GM12878 (cell line): ENCODE results near the gene SNCA. TPM values are rescaled to one million over a fixed set of nuclear protein-coding genes. Genes with fewer than 3 reads are reported as not detected.

Experiments
- ATAC-seq: fragments of 200-7000 bp; cut with Tn5 transposase; 3 replicates; pipeline ENCODE4 v1.9.1; 2020; ENCODE audit warnings: mild to moderate bottlenecking, moderate library complexity
- BruUV-seq: library from RNA; stranded (reverse); fragments of 400-500 nt; replicated peaks from 2 replicates; lab custom pipeline; 2021; lab: Mats Ljungman, UMichigan
- CTCF ChIA-PET: fragments of 300-600 bp; sonication (Branson Sonifier 250); formaldehyde crosslinking; extraction: SDS; loops from one replicate; lab custom pipeline; 2021; ENCODE audit warnings: inconsistent platforms; lab: Yijun Ruan, JAX
- POLR2A ChIA-PET: fragments of 350-600 bp; formaldehyde crosslinking; extraction: SDS; loops from one replicate; lab custom pipeline; 2021; ENCODE audit warnings: inconsistent platforms; lab: Charles Lee
- RAD21 ChIA-PET: fragments of 300-600 bp; sonication (Branson Sonifier 250); formaldehyde crosslinking; loops from one replicate; lab custom pipeline; 2023; ENCODE audit warnings: antibody characterized with exemption; ENCODE audit not compliant: unreplicated experiment; lab: Charles Lee
- SMC1A ChIA-PET: fragments of 300-600 bp; sonication (Branson Sonifier 250); formaldehyde crosslinking; loops from one replicate; lab custom pipeline; 2023; ENCODE audit not compliant: unreplicated experiment, uncharacterized antibody; lab: Charles Lee
- DNase-seq: peaks from one replicate; pipeline ENCODE4 v3.0.0-alpha.2; 2011; ENCODE audit warnings: low read depth, low spot score
- FAIRE-seq: peaks from 3 replicates; lab custom pipeline; 2011; peaks lifted over from hg19 to GRCh38; lab: Jason Lieb, UNC
- H2AFZ ChIP-seq: 2 replicates; pipeline ENCODE4 v1.6.0; 2011; ENCODE audit warnings: low read depth, low read length, control low read depth; ENCODE audit not compliant: control insufficient read depth
- H3K27ac ChIP-seq: 2 replicates; pipeline ENCODE4 v1.5.1; 2011; ENCODE audit warnings: control low read depth; ENCODE audit not compliant: control insufficient read depth, insufficient read depth
- H3K27me3 ChIP-seq, 2 experiments: replicated peaks in 1 of 2; 2 replicates each; pipeline versions ENCODE4 v1.6.0 to v1.6.1; 2011; ENCODE audit warnings: low read length in 1 of 2; ENCODE audit not compliant: control insufficient read depth in 2 of 2, insufficient read depth in 2 of 2
- H3K36me3 ChIP-seq, 2 experiments: 2 replicates each; pipeline ENCODE4 v1.5.1; 2011; ENCODE audit warnings: low read length in 1 of 2; ENCODE audit not compliant: control insufficient read depth in 2 of 2, insufficient read depth in 2 of 2
- H3K4me1 ChIP-seq: 2 replicates; pipeline ENCODE4 v1.6.1; 2011; ENCODE audit warnings: mild to moderate bottlenecking, low read length, moderate library complexity, mixed read lengths; ENCODE audit not compliant: control insufficient read depth, insufficient read depth
- H3K4me2 ChIP-seq: 2 replicates; pipeline ENCODE4 v1.6.0; 2011; ENCODE audit warnings: control low read depth; ENCODE audit not compliant: control insufficient read depth, insufficient read depth
- H3K4me3 ChIP-seq: fragments of 200-600 bp; sonication (generic); 2 replicates; pipeline ENCODE4 v1.5.1; 2016
- H3K79me2 ChIP-seq: 2 replicates; pipeline ENCODE4 v1.6.0; 2011; ENCODE audit warnings: low read length; ENCODE audit not compliant: control insufficient read depth, insufficient read depth
- H3K9ac ChIP-seq: 2 replicates; pipeline ENCODE4 v1.8.0; 2011; ENCODE audit warnings: low read length, control low read depth, mixed read lengths; ENCODE audit not compliant: control insufficient read depth, insufficient read depth
- H3K9me3 ChIP-seq: replicated peaks from 3 replicates; pipeline ENCODE4 v1.5.1; 2011; ENCODE audit warnings: mild to moderate bottlenecking, low read length; ENCODE audit not compliant: control insufficient read depth, insufficient read depth
- H4K20me1 ChIP-seq: 2 replicates; pipeline ENCODE4 v1.6.0; 2011; ENCODE audit not compliant: control insufficient read depth, insufficient read depth
- BACH1 ChIP-seq: fragments of 450-650 bp; IDR thresholded peaks from 2 replicates; pipeline ENCODE4 v1.6.1; 2017; ENCODE audit warnings: mild to moderate bottlenecking, borderline replicate concordance
- BCL11A ChIP-seq: IDR thresholded peaks from 2 replicates; pipeline ENCODE4 v1.6.1; 2011; ENCODE audit warnings: low read depth, low read length
- CBFB ChIP-seq: IDR thresholded peaks from 2 replicates; pipeline ENCODE4 v1.6.1; 2016; ENCODE audit warnings: antibody characterized with exemption, low read depth
- DPF2 ChIP-seq: fragments of 450-650 bp; IDR thresholded peaks from 2 replicates; pipeline ENCODE4 v1.6.1; 2017; ENCODE audit warnings: mild to moderate bottlenecking
- GABPA ChIP-seq: IDR thresholded peaks from 2 replicates; pipeline ENCODE4 v1.6.1; 2014; ENCODE audit warnings: antibody characterized with exemption, low read depth, mild to moderate bottlenecking, inconsistent platforms
- NBN ChIP-seq: fragments of 450-650 bp; IDR thresholded peaks from 2 replicates; pipeline ENCODE4 v1.6.1; 2016
- PAX8 ChIP-seq: fragments of 450-650 bp; IDR thresholded peaks from 2 replicates; pipeline ENCODE4 v1.6.1; 2017; ENCODE audit warnings: mild to moderate bottlenecking, moderate library complexity
- RAD51 ChIP-seq: fragments of 450-650 bp; IDR thresholded peaks from 2 replicates; pipeline ENCODE4 v1.6.1; 2016; ENCODE audit warnings: moderate library complexity, mild to moderate bottlenecking, inconsistent platforms
- SMAD1 ChIP-seq: fragments of 450-650 bp; IDR thresholded peaks from 2 replicates; pipeline ENCODE4 v1.6.1; 2018; ENCODE audit warnings: mild to moderate bottlenecking, low read depth; ENCODE audit not compliant: partially characterized antibody
- SMARCA5 ChIP-seq: fragments of 450-650 bp; IDR thresholded peaks from 2 replicates; pipeline ENCODE4 v1.6.1; 2017; ENCODE audit warnings: mild to moderate bottlenecking
- TBL1XR1 ChIP-seq: IDR thresholded peaks from 2 replicates; pipeline ENCODE4 v1.6.1; 2012; ENCODE audit warnings: low read depth, low read length, improper control_type of control experiment
- WGBS: methylation state at CpG from one replicate; pipeline ENCODE4 v1.1.6; 2016; ENCODE audit warnings: low lambda C conversion rate; ENCODE audit not compliant: insufficient replicate concordance, insufficient coverage; ENCODE audit errors: missing lambda C conversion rate; 5-methylcytosine and 5-hydroxymethylcytosine counted together
- in situ Hi-C: fragments of 300-500 bp; cut with MboI; formaldehyde crosslinking; loops from 9 replicates; pipeline ENCODE4 v1.14.3; 2018; ENCODE audit warnings: mixed read lengths
- intact Hi-C: fragments of 100-400 bp; cut with micrococcal nuclease; formaldehyde crosslinking; loops from one replicate; pipeline ENCODE4 v1.14.2; 2022; ENCODE audit not compliant: unreplicated experiment
- polyA plus RNA-seq, 11 experiments: library from polyadenylated mRNA; depleted of rRNA in 4 of 11; unstranded in 6 of 11; stranded (reverse) in 5 of 11; fragments of >200 nt; fragmentation: Nextera tagmentation in 4 of 11; fragmentation: Illumina TruSeq in 1 of 11; extraction: Ambion mirVana in 4 of 11; extraction: Trizol in 1 of 11; gene quantifications; 1 replicate in 1 of 11; 2 replicates in 10 of 11; pipeline versions ENCODE4 v1.2.1 to v1.2.3, GENCODE V29; 2011 to 2016; ENCODE audit warnings: inconsistent platforms in 2 of 11, missing spikeins in 2 of 11, low read depth in 1 of 11
- total RNA-seq, 4 experiments: library from RNA; depleted of rRNA in 3 of 4; stranded (reverse); fragments of >200 nt in 3 of 4; fragmentation: Illumina TruSeq in 1 of 4; extraction: Trizol in 1 of 4; gene quantifications; 2 replicates each; pipeline versions ENCODE4 v1.2.1 to v1.2.3, GENCODE V29; 2013 to 2021
- TF ChIP-seq, protein P1 (sequence below): fragments of 450-650 bp; IDR thresholded peaks from 2 replicates; pipeline ENCODE4 v1.6.1; 2017; ENCODE audit warnings: low read depth, mild to moderate bottlenecking, moderate library complexity
- TF ChIP-seq, protein P2 (sequence below): fragments of 450-650 bp; IDR thresholded peaks from 2 replicates; pipeline ENCODE4 v1.6.1; 2017; ENCODE audit warnings: mild to moderate bottlenecking
- TF ChIP-seq, protein P3 (sequence below): fragments of 450-650 bp; IDR thresholded peaks from 2 replicates; pipeline ENCODE4 v1.6.1; 2016; ENCODE audit warnings: mild to moderate bottlenecking
- TF ChIP-seq, protein P4 (sequence below): fragments of 450-650 bp; IDR thresholded peaks from 2 replicates; pipeline ENCODE4 v1.6.1; 2017; ENCODE audit warnings: antibody characterized with exemption, mild to moderate bottlenecking, moderate library complexity
- TF ChIP-seq, protein P5 (sequence below): IDR thresholded peaks from 2 replicates; pipeline ENCODE4 v1.6.1; 2012; ENCODE audit warnings: low read depth, low read length, improper control_type of control experiment

Gene SNCA
- total and polyA plus RNA-seq, 10 of the 15 experiments (the other 5 are each of a cell fraction or from before 2014, with no cell fraction given), result 0.22 TPM; not detected in 9

DNA sequence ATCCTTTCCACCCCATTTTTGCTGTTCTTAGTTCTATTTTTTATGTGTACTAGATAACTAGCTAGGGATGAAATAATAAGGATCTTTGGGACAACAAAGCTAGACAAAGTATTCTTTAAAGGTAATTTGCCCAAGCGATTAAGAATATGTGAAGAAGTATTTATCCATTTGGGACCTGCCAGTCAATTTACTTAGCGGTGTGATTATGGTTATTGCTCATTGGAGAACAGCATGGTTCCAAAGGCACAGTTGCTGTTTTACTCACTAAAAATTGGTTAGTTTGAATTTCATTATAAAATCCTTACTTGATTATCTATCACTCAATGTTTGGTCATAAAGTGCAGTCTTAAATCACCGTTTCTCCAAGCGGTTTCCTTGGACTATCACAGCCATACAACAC, 124.1 kb downstream of the SNCA start (continued):
- TF ChIP-seq, protein P1, sequence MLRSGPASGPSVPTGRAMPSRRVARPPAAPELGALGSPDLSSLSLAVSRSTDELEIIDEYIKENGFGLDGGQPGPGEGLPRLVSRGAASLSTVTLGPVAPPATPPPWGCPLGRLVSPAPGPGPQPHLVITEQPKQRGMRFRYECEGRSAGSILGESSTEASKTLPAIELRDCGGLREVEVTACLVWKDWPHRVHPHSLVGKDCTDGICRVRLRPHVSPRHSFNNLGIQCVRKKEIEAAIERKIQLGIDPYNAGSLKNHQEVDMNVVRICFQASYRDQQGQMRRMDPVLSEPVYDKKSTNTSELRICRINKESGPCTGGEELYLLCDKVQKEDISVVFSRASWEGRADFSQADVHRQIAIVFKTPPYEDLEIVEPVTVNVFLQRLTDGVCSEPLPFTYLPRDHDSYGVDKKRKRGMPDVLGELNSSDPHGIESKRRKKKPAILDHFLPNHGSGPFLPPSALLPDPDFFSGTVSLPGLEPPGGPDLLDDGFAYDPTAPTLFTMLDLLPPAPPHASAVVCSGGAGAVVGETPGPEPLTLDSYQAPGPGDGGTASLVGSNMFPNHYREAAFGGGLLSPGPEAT, result no peak
- TF ChIP-seq BACH1 (no peak), BCL11A (no peak), TBL1XR1 (no peak), PAX8 (no peak), SMARCA5 (no peak)

DNA sequence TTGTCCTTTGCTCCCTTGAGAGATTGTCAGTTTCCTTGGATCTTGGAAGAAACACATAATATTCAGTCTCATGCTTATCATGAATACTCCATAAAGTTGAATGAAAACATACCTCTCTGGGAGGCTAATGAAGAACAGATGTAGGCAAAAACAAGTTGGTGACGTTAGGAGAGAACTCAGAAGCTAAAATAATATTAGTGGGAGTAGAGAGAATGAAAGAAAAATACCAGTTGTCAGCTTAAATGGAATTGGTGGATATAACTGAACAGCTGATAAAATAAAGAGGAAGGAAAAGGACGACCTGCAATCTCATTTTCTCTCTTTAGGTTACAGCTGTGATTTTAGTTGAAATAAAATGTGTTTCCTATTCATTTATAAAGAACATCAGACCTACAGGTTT, 124.8 kb downstream of the SNCA start:
- BruUV-seq, result no TSS peak
- H3K9me3 ChIP-seq, result no peaks in the 10 kb centered on the region
- TF ChIP-seq, protein P2, sequence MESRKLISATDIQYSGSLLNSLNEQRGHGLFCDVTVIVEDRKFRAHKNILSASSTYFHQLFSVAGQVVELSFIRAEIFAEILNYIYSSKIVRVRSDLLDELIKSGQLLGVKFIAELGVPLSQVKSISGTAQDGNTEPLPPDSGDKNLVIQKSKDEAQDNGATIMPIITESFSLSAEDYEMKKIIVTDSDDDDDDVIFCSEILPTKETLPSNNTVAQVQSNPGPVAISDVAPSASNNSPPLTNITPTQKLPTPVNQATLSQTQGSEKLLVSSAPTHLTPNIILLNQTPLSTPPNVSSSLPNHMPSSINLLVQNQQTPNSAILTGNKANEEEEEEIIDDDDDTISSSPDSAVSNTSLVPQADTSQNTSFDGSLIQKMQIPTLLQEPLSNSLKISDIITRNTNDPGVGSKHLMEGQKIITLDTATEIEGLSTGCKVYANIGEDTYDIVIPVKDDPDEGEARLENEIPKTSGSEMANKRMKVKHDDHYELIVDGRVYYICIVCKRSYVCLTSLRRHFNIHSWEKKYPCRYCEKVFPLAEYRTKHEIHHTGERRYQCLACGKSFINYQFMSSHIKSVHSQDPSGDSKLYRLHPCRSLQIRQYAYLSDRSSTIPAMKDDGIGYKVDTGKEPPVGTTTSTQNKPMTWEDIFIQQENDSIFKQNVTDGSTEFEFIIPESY, result no peak
- TF ChIP-seq GABPA (no peak), NBN (no peak), CBFB (no peak), DPF2 (no peak), SMAD1 (no peak), RAD51 (no peak)
- TF ChIP-seq, protein P3, sequence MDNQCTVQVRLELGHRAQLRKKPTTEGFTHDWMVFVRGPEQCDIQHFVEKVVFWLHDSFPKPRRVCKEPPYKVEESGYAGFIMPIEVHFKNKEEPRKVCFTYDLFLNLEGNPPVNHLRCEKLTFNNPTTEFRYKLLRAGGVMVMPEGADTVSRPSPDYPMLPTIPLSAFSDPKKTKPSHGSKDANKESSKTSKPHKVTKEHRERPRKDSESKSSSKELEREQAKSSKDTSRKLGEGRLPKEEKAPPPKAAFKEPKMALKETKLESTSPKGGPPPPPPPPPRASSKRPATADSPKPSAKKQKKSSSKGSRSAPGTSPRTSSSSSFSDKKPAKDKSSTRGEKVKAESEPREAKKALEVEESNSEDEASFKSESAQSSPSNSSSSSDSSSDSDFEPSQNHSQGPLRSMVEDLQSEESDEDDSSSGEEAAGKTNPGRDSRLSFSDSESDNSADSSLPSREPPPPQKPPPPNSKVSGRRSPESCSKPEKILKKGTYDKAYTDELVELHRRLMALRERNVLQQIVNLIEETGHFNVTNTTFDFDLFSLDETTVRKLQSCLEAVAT, result no peak
- TF ChIP-seq, protein P4, sequence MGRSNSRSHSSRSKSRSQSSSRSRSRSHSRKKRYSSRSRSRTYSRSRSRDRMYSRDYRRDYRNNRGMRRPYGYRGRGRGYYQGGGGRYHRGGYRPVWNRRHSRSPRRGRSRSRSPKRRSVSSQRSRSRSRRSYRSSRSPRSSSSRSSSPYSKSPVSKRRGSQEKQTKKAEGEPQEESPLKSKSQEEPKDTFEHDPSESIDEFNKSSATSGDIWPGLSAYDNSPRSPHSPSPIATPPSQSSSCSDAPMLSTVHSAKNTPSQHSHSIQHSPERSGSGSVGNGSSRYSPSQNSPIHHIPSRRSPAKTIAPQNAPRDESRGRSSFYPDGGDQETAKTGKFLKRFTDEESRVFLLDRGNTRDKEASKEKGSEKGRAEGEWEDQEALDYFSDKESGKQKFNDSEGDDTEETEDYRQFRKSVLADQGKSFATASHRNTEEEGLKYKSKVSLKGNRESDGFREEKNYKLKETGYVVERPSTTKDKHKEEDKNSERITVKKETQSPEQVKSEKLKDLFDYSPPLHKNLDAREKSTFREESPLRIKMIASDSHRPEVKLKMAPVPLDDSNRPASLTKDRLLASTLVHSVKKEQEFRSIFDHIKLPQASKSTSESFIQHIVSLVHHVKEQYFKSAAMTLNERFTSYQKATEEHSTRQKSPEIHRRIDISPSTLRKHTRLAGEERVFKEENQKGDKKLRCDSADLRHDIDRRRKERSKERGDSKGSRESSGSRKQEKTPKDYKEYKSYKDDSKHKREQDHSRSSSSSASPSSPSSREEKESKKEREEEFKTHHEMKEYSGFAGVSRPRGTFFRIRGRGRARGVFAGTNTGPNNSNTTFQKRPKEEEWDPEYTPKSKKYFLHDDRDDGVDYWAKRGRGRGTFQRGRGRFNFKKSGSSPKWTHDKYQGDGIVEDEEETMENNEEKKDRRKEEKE, result no peak
- TF ChIP-seq, protein P5, sequence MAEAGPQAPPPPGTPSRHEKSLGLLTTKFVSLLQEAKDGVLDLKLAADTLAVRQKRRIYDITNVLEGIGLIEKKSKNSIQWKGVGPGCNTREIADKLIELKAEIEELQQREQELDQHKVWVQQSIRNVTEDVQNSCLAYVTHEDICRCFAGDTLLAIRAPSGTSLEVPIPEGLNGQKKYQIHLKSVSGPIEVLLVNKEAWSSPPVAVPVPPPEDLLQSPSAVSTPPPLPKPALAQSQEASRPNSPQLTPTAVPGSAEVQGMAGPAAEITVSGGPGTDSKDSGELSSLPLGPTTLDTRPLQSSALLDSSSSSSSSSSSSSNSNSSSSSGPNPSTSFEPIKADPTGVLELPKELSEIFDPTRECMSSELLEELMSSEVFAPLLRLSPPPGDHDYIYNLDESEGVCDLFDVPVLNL, result no peak

More for the DNA sequence above, 124.8 kb downstream of the SNCA start:
- Histone ChIP-seq H3K27me3 (no peaks in the 10 kb centered on the region), H3K4me3 (no peak overlapping the region), H3K4me1 (no peaks in the 10 kb centered on the region), H3K4me2 (no peak overlapping the region), H3K79me2 (no peaks in the 10 kb centered on the region), H2AFZ (no peak overlapping the region), H3K36me3 (no peaks in the 10 kb centered on the region), H3K9ac (no peak overlapping the region), H4K20me1 (no peaks in the 10 kb centered on the region), H3K27ac (no peak overlapping the region)
- RAD21 ChIA-PET, result no interaction called here
- in situ Hi-C loops, result no loop called here
- 0% methylated on average over 2 of the region's 2 CpGs for WGBS
- POLR2A ChIA-PET, result no interaction called here
- SMC1A ChIA-PET, result no interaction called here
- no peak for DNase-seq
- intact Hi-C loops, result no loop called here
- CTCF ChIA-PET, result interaction anchor here (1.1 to 1.3 kb wide), 3 partner anchors 8 to 12 kb away, joined by 3 read pairs; no protein-coding TSS in a partner anchor
- no peak for FAIRE-seq
- ATAC-seq, result no peak
